HG02759 (cell line): ENCODE measurements around the gene BEGAIN.

ENCODE experiments used
- ATAC-seq: cut with Tn5 transposase; IDR thresholded peaks from one replicate; pipeline ENCODE4 v1.9.1; 2021; ENCODE audit warnings: mild to moderate bottlenecking, moderate library complexity; ENCODE audit not compliant: unreplicated experiment

Gene BEGAIN, protein sequence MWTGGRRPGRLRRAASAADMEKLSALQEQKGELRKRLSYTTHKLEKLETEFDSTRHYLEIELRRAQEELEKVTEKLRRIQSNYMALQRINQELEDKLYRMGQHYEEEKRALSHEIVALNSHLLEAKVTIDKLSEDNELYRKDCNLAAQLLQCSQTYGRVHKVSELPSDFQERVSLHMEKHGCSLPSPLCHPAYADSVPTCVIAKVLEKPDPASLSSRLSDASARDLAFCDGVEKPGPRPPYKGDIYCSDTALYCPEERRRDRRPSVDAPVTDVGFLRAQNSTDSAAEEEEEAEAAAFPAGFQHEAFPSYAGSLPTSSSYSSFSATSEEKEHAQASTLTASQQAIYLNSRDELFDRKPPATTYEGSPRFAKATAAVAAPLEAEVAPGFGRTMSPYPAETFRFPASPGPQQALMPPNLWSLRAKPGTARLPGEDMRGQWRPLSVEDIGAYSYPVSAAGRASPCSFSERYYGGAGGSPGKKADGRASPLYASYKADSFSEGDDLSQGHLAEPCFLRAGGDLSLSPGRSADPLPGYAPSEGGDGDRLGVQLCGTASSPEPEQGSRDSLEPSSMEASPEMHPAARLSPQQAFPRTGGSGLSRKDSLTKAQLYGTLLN

GRCh38 chr14:100587086-100587762 is at the start of gene BEGAIN:
Gene BEGAIN (minus strand): TSS chr14:100587417. CDS start chr14:100587290, 127 bp downstream.
- ATAC-seq = no peak

GRCh38 chr14:100636559-100636958 is 49.3 kb upstream of the BEGAIN start:
- no peak for ATAC-seq

DNA sequence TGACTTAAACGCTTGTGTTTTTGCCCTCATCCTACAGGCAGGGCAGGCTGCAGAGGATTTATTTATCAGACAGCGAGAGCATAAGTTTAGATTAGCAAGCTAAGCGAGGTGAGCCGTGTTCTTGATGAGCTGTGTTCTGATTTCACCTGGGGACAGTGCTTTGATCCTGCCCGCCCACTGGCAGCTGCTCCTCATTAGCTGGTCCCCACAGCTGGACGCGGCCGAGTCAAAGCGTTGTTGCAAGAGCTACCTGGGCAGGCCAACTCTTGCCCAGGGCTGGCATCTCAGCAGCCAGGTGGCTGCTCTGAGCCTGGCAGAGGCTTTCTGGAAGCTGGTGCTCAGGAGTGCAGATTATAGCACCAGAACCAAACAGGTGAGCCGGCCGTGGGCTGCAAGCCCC is 46.8 kb upstream of the BEGAIN start:
- ATAC-seq = no peak

DNA sequence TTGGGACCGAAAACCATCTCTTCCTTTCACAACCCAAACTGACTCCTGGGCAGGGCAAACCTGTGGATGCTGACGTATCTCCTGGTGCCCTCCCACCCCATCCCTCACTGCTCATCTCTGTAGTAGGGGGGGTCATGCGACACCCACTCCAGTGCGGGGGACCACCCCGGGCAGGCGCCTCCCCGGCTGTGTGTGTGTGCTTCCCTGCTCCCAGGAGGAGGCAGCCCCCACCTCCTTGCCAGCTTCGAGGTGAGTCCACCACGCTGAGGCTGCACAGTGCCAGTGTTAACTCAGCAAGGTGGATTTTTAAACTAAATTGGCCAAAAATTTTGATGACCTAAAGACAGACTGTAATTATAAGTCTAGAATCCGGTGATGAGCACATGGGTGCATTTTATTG is 46.2 kb upstream of the BEGAIN start:
- ATAC-seq = no peak

DNA sequence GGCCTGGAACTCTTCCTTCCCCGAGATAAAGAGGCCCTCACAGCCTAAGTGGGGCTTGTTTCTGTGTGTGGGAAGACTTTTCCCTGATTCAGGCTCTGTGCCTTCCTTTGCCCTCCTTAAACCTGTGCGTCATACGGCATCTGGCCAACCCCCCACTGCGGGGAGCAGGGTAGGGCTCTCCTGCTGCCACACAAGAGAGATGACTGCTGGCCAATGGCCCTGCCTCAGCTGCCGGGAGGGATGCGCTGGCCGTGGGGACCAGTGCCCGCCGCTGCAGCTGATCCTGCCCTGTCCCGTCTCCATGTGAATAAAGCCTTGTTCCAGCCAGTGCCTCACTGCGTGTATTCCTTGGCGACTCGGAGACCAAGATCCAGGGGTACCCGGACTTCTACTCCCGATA is 42.5 kb upstream of the BEGAIN start:
- ATAC-seq = no peak

GRCh38 chr14:100629098-100629497 is 41.9 kb upstream of the BEGAIN start:
- no peak for ATAC-seq

DNA sequence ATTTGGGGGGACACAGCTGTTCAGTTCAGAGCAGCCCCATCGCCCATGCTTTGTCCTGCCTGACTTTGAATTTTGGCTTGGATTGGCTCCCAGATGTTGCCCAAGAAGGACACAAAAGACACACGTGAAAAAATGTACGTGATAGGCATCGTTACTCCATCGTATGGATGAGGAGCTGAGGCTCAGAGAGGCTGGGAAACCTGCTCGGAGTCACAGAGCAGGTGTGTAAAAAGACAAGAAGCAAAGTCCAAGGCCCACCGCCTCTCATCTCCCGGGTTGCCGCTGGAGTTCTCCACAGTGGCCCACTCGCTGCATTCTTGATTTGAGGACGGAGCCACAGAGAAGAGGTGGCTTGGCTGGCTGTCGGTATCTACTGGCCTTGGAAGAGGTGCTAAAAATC is 41.0 kb upstream of the BEGAIN start:
- ATAC-seq = no peak

DNA sequence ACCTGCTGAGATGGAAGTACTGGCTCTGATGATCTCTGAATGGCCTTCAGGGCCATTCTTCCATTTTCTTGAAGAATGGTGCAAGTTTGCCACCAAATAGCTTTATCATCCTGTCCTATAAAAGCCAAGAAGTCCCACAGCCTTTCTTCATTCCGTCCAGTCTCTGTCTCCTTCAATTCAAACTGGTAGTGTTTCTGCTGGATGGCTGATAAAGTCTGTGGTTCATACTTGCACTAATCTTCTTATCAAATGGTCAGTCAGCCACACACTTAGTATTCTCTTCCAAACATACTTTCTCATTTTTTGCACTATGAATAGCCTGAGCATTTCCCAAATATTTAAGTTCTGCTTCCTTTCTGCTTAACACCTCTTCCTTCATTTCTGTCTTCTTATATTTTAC is 39.4 kb upstream of the BEGAIN start:
- ATAC-seq = no peak

- ATAC-seq = no peak
Observed at GRCh38 chr14:100623961-100624360, 36.7 kb upstream of the BEGAIN start.

GRCh38 chr14:100623557-100623956 is 36.3 kb upstream of the BEGAIN start:
- ATAC-seq = no peak

DNA sequence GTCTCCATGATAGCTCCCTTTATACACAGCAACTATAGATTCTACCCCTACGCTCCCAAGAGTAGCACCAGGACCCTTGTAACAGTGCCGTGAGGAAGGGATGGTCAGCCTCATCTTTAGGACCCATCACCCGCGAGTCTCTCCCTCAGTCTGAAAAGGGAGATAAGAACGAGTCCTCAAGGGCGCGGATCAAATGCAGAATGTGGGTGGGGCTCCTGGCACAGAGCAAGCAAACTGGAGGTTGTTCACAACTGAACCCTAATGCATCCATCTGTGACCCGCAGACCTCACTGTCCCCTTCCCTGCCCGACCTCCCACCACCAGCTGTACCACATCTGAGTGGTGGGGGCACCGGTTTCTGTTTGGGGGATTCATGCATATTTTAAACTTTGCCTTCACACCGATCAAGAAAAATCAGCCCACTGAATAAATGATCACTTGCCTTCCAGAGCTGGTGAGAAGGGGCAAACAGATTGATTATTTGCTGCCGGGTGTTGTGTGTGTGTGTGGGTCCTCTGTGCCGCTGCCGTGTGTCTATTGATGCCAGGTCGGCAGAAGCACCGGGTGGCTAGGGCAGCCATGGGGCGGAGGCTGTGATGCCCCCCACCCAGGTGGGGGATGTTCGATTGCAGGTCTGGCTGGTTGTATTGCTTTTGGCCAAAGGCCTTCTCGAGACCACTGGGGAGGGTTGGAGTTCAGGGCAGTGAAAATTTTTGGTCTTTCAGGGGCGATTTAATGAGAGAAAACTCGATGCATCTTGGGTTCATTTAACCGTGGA is 35.7 kb upstream of the BEGAIN start:
- no peak for ATAC-seq

- ATAC-seq = no peak
Observed at GRCh38 chr14:100622224-100622623, 35.0 kb upstream of the BEGAIN start.

- no peak for ATAC-seq
Observed at GRCh38 chr14:100621806-100622205, 34.6 kb upstream of the BEGAIN start.

DNA sequence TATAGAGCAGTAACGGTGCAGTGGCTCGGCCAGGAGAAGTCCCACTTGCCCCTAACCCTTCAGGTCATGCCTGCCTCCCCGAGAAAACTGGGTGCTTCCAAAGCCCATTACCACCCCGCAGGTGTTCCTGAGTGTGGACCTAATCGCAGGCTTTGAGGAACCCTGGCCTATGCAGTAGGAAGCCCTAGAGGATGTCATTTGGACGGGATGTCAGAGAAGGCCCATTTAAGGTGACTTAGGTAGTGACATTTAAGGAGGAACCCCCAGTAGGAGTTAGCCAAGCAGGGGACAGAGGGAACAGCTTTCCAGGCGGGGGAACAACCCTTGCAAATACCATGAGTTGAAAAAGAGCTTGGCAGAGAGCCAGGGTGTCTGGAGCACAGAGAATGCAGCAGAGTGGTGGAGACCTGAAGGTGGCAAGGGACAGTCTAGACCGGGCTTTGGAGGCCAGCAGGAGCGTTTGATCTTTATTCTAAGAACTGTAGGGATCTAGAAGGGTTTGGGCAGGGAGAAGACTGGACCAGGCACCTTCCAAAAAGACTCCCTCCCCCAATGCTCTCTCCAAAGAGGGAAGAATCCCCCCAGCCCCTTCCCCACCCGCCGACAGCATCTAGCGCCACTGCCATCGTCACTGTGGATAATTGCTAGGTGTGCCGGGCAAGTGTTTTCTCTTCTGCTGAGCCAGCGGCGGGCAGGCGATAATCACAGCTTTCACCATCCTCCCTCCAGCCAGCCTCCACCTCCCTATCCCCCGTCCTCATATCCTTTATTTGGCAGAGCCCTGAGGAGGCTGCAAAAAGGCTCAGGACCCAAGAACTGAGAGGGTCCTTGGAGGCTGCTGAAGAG is 33.3 kb upstream of the BEGAIN start:
- no peak for ATAC-seq

GRCh38 chr14:100619396-100620254 is 32.4 kb upstream of the BEGAIN start:
- ATAC-seq = no peak

DNA sequence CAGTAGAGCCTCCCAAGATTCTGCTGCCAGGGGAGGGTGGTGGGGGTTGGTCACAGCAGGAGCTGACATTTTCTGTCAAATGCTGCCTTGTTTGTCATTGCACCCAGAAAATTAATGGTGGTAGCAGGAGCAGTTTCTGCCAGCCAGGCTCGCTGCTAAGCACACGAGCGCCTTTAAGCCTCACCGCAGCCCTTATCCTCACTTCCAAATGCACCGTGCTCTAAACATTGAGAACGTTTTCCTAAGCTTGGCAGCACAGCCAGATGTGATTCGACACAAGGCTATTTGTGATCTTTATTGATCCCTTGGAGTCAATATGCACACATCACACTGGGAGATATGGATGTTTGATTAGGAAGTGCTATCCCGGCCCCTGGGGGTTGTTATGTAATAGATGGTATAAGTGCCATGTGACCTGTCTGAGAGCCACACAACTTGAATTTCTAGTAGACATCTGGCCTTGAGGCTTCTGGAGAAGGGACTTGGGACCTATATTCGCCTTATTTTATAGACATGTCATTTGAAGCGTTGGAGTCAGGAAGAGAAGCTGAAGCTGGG is 31.6 kb upstream of the BEGAIN start:
- ATAC-seq = no peak

DNA sequence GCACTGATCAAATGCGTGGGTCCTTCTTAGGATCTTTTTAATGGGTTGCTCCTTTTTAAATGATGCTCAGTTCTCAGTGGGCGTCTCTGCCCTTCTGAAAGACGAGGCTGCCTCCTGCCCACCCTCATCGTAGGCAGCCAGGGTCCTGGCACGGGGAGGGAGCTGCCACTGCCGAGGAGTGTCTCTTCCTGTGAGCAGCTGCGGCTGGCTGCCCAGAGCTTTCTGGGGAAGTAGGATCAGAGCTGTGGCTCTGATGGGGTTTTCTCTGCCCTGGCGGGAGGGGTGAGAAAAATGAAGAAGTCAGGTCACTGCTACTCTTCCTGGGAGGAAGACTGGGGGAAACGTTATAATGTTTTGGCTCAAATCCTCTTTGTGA is 31.1 kb upstream of the BEGAIN start:
- no peak for ATAC-seq

GRCh38 chr14:100617410-100618317 is 30.4 kb upstream of the BEGAIN start:
- no peak for ATAC-seq
